ENCODE data around the gene DHX38. TPM values are rescaled to one million over a fixed set of nuclear protein-coding genes. Genes with fewer than 3 reads are reported as not detected.

The DHX38 gene
- total and polyA plus RNA-seq, 12 donors = 29.1 to 50.6 (median 37.4) TPM

DNA sequence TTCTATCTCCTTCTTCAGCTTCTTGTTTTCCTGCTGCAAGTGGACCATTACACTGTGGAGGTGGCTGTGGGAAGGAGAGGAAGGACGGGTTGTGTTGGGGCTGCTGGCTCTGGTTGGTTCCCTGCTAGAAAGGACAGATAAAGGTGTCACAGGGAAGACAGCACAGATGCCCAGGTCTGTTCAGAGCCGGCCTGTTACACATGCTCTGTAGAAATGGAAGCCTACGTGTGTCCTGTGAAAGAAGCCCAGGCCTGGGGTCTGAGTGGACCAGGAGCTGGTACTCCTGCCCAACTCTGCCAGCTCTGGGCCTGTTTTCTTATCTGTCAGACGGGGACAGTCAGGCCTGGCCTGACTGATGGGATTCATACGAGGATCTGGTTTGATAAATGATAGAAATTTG lies 26.4 kb downstream of the DHX38 start:
- Histone ChIP-seq H3K9me3 (peaks cover 0 to 8% (median 0%) of the 10 kb centered on the region in 11 donors), H3K36me3 (no peaks in the 10 kb centered on the region), H3K4me1 (peaks cover 0 to 7% (median 0%) of the 10 kb centered on the region in 9 donors), H3K4me3 (no peak overlapping the region), H3K27me3 (no peaks in the 10 kb centered on the region), H3K27ac (no peak overlapping the region)
- intact Hi-C loops (cut with DNase I) = loop anchor here in 3 of 10 donors (10.0 kb wide), 3 partner anchors 345 to 1765 kb away; no protein-coding TSS in a partner anchor
- TF ChIP-seq, protein P1, sequence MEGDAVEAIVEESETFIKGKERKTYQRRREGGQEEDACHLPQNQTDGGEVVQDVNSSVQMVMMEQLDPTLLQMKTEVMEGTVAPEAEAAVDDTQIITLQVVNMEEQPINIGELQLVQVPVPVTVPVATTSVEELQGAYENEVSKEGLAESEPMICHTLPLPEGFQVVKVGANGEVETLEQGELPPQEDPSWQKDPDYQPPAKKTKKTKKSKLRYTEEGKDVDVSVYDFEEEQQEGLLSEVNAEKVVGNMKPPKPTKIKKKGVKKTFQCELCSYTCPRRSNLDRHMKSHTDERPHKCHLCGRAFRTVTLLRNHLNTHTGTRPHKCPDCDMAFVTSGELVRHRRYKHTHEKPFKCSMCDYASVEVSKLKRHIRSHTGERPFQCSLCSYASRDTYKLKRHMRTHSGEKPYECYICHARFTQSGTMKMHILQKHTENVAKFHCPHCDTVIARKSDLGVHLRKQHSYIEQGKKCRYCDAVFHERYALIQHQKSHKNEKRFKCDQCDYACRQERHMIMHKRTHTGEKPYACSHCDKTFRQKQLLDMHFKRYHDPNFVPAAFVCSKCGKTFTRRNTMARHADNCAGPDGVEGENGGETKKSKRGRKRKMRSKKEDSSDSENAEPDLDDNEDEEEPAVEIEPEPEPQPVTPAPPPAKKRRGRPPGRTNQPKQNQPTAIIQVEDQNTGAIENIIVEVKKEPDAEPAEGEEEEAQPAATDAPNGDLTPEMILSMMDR (IDR thresholded peaks at IDR 0.05) = no peak
- no peak for ATAC-seq
- 86 to 87% methylated on average over 5 of the region's 5 CpGs for whole genome bisulfite sequencing, 2 donors
- no peak for DNase-seq

DNA sequence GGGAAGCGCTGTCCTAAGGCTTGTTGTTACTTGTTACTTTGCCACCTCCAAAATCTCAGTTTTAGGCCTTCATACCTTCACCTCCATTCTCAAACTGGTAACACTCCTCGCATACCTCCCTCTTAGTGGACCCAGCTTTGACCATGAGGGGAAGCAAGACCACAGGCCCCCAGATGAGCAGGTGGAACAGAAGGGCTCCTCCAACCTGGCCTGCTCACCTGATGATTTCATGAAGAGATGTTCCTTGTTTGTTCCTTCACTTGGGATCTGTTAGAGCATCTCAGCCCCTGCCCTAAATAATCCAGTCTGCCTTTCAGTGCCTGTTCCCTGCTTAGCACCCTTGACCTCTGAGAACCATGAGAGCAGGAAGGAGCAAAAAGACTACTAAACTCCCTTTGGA lies 28.7 kb downstream of the DHX38 start:
- H3K27me3 ChIP-seq = no peaks in the 10 kb centered on the region
- no peaks in the 10 kb centered on the region for H3K9me3 ChIP-seq
- intact Hi-C loops (cut with DNase I) = loop anchor here in 3 of 10 donors (10.0 kb wide), 3 partner anchors 342 to 1762 kb away; no protein-coding TSS in a partner anchor
- TF ChIP-seq, protein P1 (IDR thresholded peaks at IDR 0.05) = no peak
- no peak for DNase-seq
- no peak for ATAC-seq
- H3K36me3 ChIP-seq = no peaks in the 10 kb centered on the region
- no peak overlapping the region for H3K27ac ChIP-seq
- 96 to 100% methylated on average over 2 of the region's 2 CpGs for WGBS, 2 donors
- H3K4me1 ChIP-seq = peaks cover 0 to 26% (median 0%) of the 10 kb centered on the region in 9 donors
- H3K4me3 ChIP-seq = no peak overlapping the region

DNA sequence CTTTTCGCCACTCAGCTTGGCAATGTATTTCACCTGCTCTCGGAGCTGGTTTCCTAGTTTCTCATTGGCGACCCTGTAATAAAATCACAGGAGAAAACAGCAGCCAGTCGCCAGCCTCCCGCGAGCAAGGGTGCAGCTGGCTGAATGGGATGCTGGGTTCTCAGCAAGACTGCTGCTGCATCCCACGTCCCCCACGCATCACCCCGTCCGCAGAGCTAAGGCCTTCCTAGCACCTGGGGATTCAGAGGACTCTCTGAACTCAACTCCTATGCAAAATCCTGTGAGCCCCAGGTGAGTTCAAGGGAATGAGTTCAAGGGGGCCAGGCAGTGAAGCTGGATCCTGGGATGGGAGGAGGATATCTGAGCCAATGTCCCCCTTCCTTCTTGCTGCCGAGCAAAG lies 29.3 kb downstream of the DHX38 start:
- Histone ChIP-seq H3K9me3 (peaks cover 0 to 4% (median 0%) of the 10 kb centered on the region in 11 donors), H3K4me1 (peaks cover 0 to 26% (median 0%) of the 10 kb centered on the region in 9 donors), H3K36me3 (no peaks in the 10 kb centered on the region), H3K27me3 (no peaks in the 10 kb centered on the region), H3K27ac (no peak overlapping the region), H3K4me3 (no peak overlapping the region)
- TF ChIP-seq, protein P1 (IDR thresholded peaks at IDR 0.05) = no peak
- intact Hi-C loops (cut with DNase I) = loop anchor here in 3 of 10 donors (10.0 kb wide), 3 partner anchors 342 to 1762 kb away; no protein-coding TSS in a partner anchor
- DNase-seq (no peak), ATAC-seq (no peak)
- 84% methylated on average over 11 of the region's 11 CpGs for WGBS, 2 donors

DNA sequence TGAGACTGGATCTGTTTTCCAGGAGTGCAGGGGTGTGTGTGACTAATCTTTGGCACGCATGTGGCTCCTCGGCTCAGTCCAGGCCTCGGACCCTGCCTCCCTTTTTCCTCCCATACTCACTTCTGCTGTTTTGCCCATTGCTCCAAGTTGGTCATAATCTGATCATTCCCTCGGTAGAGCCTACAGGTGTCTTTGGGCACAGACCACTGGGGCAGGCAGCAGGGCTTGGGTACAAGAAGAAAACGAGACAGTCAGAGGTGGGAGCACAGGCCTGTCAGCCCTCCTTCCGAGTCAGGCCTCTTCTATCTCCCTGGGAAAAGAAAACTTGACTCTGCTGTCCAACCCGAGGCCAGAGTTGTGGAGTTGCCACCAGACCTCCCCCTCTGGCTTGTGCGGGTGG lies 29.8 kb downstream of the DHX38 start:
- Histone ChIP-seq H3K36me3 (no peaks in the 10 kb centered on the region), H3K27ac (no peak overlapping the region), H3K4me3 (no peak overlapping the region), H3K9me3 (peaks cover 0 to 4% (median 0%) of the 10 kb centered on the region in 11 donors), H3K4me1 (peaks cover 0 to 26% (median 0%) of the 10 kb centered on the region in 9 donors), H3K27me3 (no peaks in the 10 kb centered on the region)
- TF ChIP-seq, protein P1 (IDR thresholded peaks at IDR 0.05) = no peak
- DNase-seq = no peak
- intact Hi-C loops (cut with DNase I) = loop anchor here in 3 of 10 donors (10.0 kb wide), 3 partner anchors 341 to 1761 kb away; no protein-coding TSS in a partner anchor
- ATAC-seq = no peak
- WGBS, 2 donors = 72 to 76% methylated on average over 8 of the region's 8 CpGs
